Liver (tissue), 9 donors: ENCODE results near the gene RNPEPL1. TPM values are rescaled to one million over a fixed set of nuclear protein-coding genes. Genes with fewer than 3 reads are reported as not detected.

Source experiments
- DNase-seq: peaks from one replicate; pipeline ENCODE4 v3.0.0-alpha.2; 2017; ENCODE audit warnings: low spot score
- H3K27ac ChIP-seq, 2 donors: one replicate each; pipeline ENCODE4 v1.7.0; 2013; ENCODE audit warnings: inconsistent platforms in 2 of 2, low read length in 2 of 2, control low read depth in 1 of 2, low read depth in 1 of 2, mild to moderate bottlenecking in 1 of 2
- H3K27me3 ChIP-seq, 4 donors: one replicate each; pipeline versions ENCODE4 v1.6.1 to v1.7.0; 2013; ENCODE audit warnings: low read length in 3 of 4, inconsistent platforms in 1 of 4, mild to moderate bottlenecking in 1 of 4, moderate library complexity in 1 of 4; ENCODE audit not compliant: control insufficient read depth in 4 of 4, insufficient read depth in 4 of 4
- H3K36me3 ChIP-seq, 4 donors: one replicate each; pipeline versions ENCODE4 v1.6.1 to v1.7.0; 2013; ENCODE audit warnings: low read length in 3 of 4, mild to moderate bottlenecking in 3 of 4, low read depth in 1 of 4, moderate library complexity in 1 of 4; ENCODE audit not compliant: control insufficient read depth in 4 of 4, insufficient read depth in 3 of 4
- H3K4me1 ChIP-seq, 4 donors: one replicate each; pipeline versions ENCODE4 v1.6.1 to v1.7.0; 2013; ENCODE audit warnings: low read length in 3 of 4, mild to moderate bottlenecking in 3 of 4, moderate library complexity in 1 of 4; ENCODE audit not compliant: control insufficient read depth in 4 of 4, insufficient read depth in 4 of 4
- H3K4me3 ChIP-seq, 3 donors: one replicate each; pipeline versions ENCODE4 v1.6.1 to v1.7.0; 2013; ENCODE audit warnings: low read length in 3 of 3, control low read depth in 1 of 3, low read depth in 1 of 3, mild to moderate bottlenecking in 1 of 3
- H3K9ac ChIP-seq, 2 donors: one replicate each; pipeline ENCODE4 v1.7.0; 2013; ENCODE audit warnings: low read length in 2 of 2, mild to moderate bottlenecking in 2 of 2, moderate library complexity in 2 of 2, control low read depth in 1 of 2, low read depth in 1 of 2
- H3K9me3 ChIP-seq, 4 donors: one replicate each; pipeline versions ENCODE4 v1.6.1 to v1.7.0; 2013; ENCODE audit warnings: low read length in 3 of 4; ENCODE audit not compliant: control insufficient read depth in 4 of 4
- ATF3 ChIP-seq: IDR thresholded peaks from 2 replicates; pipeline ENCODE4 v1.6.1; 2016; ENCODE audit warnings: antibody characterized with exemption
- CTCF ChIP-seq: fragments of 150-350 bp; IDR thresholded peaks from 2 replicates; pipeline ENCODE4 v1.5.1; 2017; ENCODE audit warnings: improper control_type of control experiment, low read depth, low read length; ENCODE audit not compliant: missing input control
- EGR1 ChIP-seq, 2 donors: IDR thresholded peaks; 2 replicates each; pipeline ENCODE4 v1.6.1; 2016 to 2018; ENCODE audit warnings: antibody characterized with exemption in 2 of 2, low read depth in 2 of 2
- FOXA2 ChIP-seq: IDR thresholded peaks from 2 replicates; pipeline ENCODE4 v1.6.1; 2016; ENCODE audit warnings: antibody characterized with exemption
- GABPA ChIP-seq, 2 donors: IDR thresholded peaks in 1 of 2; conservative IDR thresholded peaks in 1 of 2; 2 replicates each; pipeline ENCODE4 v1.6.1; 2016; ENCODE audit warnings: antibody characterized with exemption in 2 of 2, mild to moderate bottlenecking in 1 of 2, moderate library complexity in 1 of 2
- HNF4A ChIP-seq, 2 donors: conservative IDR thresholded peaks; 2 replicates each; pipeline ENCODE4 v1.6.1; 2016; ENCODE audit warnings: antibody characterized with exemption in 2 of 2, mild to moderate bottlenecking in 2 of 2
- HNF4G ChIP-seq: IDR thresholded peaks from 2 replicates; pipeline ENCODE4 v1.6.1; 2016; ENCODE audit warnings: antibody characterized with exemption
- NR2F2 ChIP-seq: IDR thresholded peaks from 2 replicates; pipeline ENCODE4 v1.6.1; 2016; ENCODE audit warnings: antibody characterized with exemption
- RAD21 ChIP-seq, 2 donors: IDR thresholded peaks; 2 replicates each; pipeline ENCODE4 v1.6.1; 2016; ENCODE audit warnings: antibody characterized with exemption in 2 of 2, mild to moderate bottlenecking in 2 of 2
- REST ChIP-seq: IDR thresholded peaks from 2 replicates; pipeline ENCODE4 v1.6.1; 2016; ENCODE audit warnings: antibody characterized with exemption, mild to moderate bottlenecking
- SP1 ChIP-seq: IDR thresholded peaks from 2 replicates; pipeline ENCODE4 v1.6.1; 2018; ENCODE audit warnings: antibody characterized with exemption, mild to moderate bottlenecking
- TAF1 ChIP-seq: conservative IDR thresholded peaks from 2 replicates; pipeline ENCODE4 v1.6.1; 2016; ENCODE audit warnings: antibody characterized with exemption, mild to moderate bottlenecking
- YY1 ChIP-seq: IDR thresholded peaks from 2 replicates; pipeline ENCODE4 v1.6.1; 2016; ENCODE audit warnings: antibody characterized with exemption, mild to moderate bottlenecking
- WGBS: extraction: QIAGEN DNeasy Blood & Tissue Kit; methylation state at CpG from one replicate; pipeline ENCODE4 v1.1.7; 2013; 5-methylcytosine and 5-hydroxymethylcytosine counted together
- polyA plus RNA-seq, 2 donors: library from polyadenylated mRNA; stranded (reverse) in 1 of 2; unstranded in 1 of 2; fragments of 200-250 nt in 1 of 2; fragments of >200 nt in 1 of 2; fragmentation: Nextera tagmentation in 1 of 2; extraction: Ambion mirVana in 1 of 2; gene quantifications; one replicate each; pipeline versions ENCODE4 v1.2.1 to v1.2.3, GENCODE V29; 2013 to 2015
- total RNA-seq, 2 donors: library from RNA; depleted of rRNA; stranded (reverse); fragments of >200 nt; gene quantifications; one replicate each; pipeline ENCODE4 v1.2.3, GENCODE V29; 2014
- TF ChIP-seq, protein P1 (sequence below): IDR thresholded peaks from 2 replicates; pipeline ENCODE4 v1.6.1; 2016; ENCODE audit warnings: antibody characterized with exemption
- donor health status: healthy.
- donor health status: healthy.
- donor health status: healthy.
- donor health status: healthy.
- donor health status: healthy.

The RNPEPL1 gene
- total and polyA plus RNA-seq, 4 donors = 24.8 to 43.9 (median 29.4) TPM

GRCh38 chr2:240614391-240614790, 46.1 kb downstream of the RNPEPL1 start (continued):
- TF ChIP-seq CTCF (no peak), HNF4A (conservative IDR thresholded peaks at IDR 0.05) (no peak), HNF4G (no peak), GABPA (IDR thresholded peaks at IDR 0.05 in 1 of 2, conservative IDR thresholded peaks at IDR 0.05 in 1 of 2) (no peak), NR2F2 (no peak), FOXA2 (no peak)

DNA sequence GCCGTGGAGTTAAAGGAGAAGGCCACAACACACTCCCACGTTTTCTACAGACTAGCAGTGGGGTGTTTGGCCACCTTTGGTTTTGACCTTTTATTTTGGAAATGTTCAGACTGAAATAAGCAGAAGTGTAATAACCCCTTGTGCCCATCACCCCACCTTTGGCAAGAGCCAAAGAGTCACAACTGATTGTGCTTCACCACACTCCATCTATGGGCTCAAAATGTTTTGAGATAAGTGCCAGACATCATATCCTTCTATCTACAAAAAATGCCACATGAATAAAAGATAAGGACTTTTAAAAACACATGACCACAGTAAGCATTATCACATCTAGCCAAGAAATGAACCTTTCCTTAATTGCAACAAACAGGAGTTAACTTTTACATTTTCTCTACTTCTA, 47.1 kb downstream of the RNPEPL1 start:
- Histone ChIP-seq H3K9ac (no peak overlapping the region), H3K4me3 (no peak overlapping the region), H3K27me3 (no peaks in the 10 kb centered on the region), H3K27ac (no peak overlapping the region), H3K4me1 (peaks cover 0 to 3% (median 0%) of the 10 kb centered on the region in 4 donors), H3K9me3 (peaks cover 0 to 3% (median 0%) of the 10 kb centered on the region in 4 donors), H3K36me3 (no peaks in the 10 kb centered on the region)
- DNase-seq = no peak
- WGBS = 87% methylated on average over 2 of the region's 2 CpGs
- TF ChIP-seq YY1 (no peak), EGR1 (IDR thresholded peaks at IDR 0.05; ENCODE audit: low read depth in 2 of 2) (no peak), SP1 (no peak), NR2F2 (no peak), HNF4G (no peak), HNF4A (conservative IDR thresholded peaks at IDR 0.05) (no peak), ATF3 (no peak), TAF1 (no peak), FOXA2 (no peak), REST (no peak), RAD21 (IDR thresholded peaks at IDR 0.05) (no peak), CTCF (no peak)
- TF ChIP-seq, protein P1, sequence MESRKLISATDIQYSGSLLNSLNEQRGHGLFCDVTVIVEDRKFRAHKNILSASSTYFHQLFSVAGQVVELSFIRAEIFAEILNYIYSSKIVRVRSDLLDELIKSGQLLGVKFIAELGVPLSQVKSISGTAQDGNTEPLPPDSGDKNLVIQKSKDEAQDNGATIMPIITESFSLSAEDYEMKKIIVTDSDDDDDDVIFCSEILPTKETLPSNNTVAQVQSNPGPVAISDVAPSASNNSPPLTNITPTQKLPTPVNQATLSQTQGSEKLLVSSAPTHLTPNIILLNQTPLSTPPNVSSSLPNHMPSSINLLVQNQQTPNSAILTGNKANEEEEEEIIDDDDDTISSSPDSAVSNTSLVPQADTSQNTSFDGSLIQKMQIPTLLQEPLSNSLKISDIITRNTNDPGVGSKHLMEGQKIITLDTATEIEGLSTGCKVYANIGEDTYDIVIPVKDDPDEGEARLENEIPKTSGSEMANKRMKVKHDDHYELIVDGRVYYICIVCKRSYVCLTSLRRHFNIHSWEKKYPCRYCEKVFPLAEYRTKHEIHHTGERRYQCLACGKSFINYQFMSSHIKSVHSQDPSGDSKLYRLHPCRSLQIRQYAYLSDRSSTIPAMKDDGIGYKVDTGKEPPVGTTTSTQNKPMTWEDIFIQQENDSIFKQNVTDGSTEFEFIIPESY = no peak
